SK-N-MC (cell line): ENCODE measurements around the gene POLR1H.

Experiments
- EZH2 ChIP-seq: fragments of 200-600 bp; sonication (generic); IDR thresholded peaks from one replicate; pipeline ENCODE4 v1.6.1; 2017; ENCODE audit warnings: antibody characterized with exemption
- FOXP2 ChIP-seq: optimal IDR thresholded peaks from 2 replicates; pipeline ENCODE3; 2011; ENCODE audit warnings: mild to moderate bottlenecking, moderate library complexity; ENCODE audit not compliant: insufficient read depth; ENCODE audit errors: extremely low read length, control extremely low read depth
- POLR2AphosphoS5 ChIP-seq: IDR thresholded peaks from 2 replicates; pipeline ENCODE4 v1.6.1; 2012; ENCODE audit warnings: mild to moderate bottlenecking, low read depth, low read length, borderline replicate concordance

DNA sequence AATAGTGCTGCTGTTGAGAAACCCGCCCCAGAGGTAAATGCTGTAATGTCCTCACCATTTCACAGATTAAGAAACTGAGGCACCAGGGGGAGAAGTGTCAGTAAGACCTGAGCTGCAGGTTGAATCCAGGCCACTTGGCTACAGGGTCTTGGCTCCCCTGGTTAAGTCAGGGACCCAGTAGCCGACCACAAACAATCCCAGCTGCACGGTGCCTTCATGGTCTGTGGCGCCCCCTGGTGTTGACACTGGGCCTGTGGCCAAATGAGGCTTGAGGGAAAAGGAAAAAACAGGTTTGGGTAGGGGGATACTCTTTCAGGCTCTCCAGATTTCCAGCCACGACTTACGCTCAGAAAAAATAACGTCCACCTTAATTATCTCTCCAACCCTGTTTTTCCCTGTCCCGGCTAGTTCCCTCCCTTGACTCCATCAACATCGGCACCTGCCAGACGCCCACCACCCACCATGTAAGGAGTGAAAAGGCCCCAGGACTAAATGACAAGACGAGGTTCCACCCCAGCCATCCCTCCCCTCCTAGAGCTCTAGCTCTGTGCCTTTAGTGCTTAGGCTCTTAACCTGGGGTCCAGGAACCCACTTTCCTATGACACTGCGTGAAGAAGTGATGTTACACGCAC, 47.7 kb upstream of the POLR1H start:
- TF ChIP-seq POLR2AphosphoS5 (no peak), EZH2 (no peak), FOXP2 (no peak)
